Umbilical cord (tissue), 2 donors: Measurements from ENCODE around the gene DENND10. TPM values are rescaled to one million over a fixed set of nuclear protein-coding genes. Genes with fewer than 3 reads are reported as not detected.
A peak's percentile ranks its signal among the peaks of the same experiment; 100 is the strongest.
"Not testable (repeated sequence)": the region's sequence is repeated elsewhere in the genome, so short reads cannot be mapped to it uniquely, and the experiment has no call there.

Experiments used
- DNase-seq: peaks from one replicate; pipeline ENCODE4 v3.0.0-alpha.2; 2015; ENCODE audit warnings: low spot score
- total RNA-seq: library from RNA; depleted of rRNA; stranded (reverse); fragments of >200 nt; gene quantifications from one replicate; pipeline ENCODE4 v1.2.3, GENCODE V29; 2014; ENCODE audit warnings: low replicate concordance; ENCODE audit not compliant: insufficient read depth

The DENND10 gene
- total RNA-seq, 1 donor from 2014 or later = 59.2 TPM

- no peak for DNase-seq
Measured at GRCh38 chr10:119098576-119098975, 5.3 kb upstream of the DENND10 start.

GRCh38 chr10:119100434-119101238, 3.3 kb upstream of the DENND10 start:
- peak; percentile 43 for DNase-seq

GRCh38 chr10:119101366-119102098, 2.4 kb upstream of the DENND10 start:
- no peak for DNase-seq

- no peak for DNase-seq
Measured at GRCh38 chr10:119103241-119103902, 541 bp upstream of the DENND10 start.

- DNase-seq = peak; percentile 21
Measured at GRCh38 chr10:119104654-119105015, 722 bp downstream of the DENND10 start.

GRCh38 chr10:119105155-119105554, 1.2 kb downstream of the DENND10 start:
- DNase-seq = no peak

- DNase-seq = not testable (repeated sequence)
Measured at GRCh38 chr10:119105899-119106298, 2.0 kb downstream of the DENND10 start.

- DNase-seq = not testable (repeated sequence)
Measured at GRCh38 chr10:119107106-119107505, 3.2 kb downstream of the DENND10 start.

- not testable (repeated sequence) for DNase-seq
Measured at GRCh38 chr10:119107771-119108170, 3.9 kb downstream of the DENND10 start.

GRCh38 chr10:119112056-119112455, 8.1 kb downstream of the DENND10 start:
- no peak for DNase-seq

- DNase-seq = peak; percentile 47
Measured at GRCh38 chr10:119113751-119114732, 10.1 kb downstream of the DENND10 start.

- no peak for DNase-seq
Measured at GRCh38 chr10:119115926-119116325, 12.0 kb downstream of the DENND10 start.

- DNase-seq = no peak
Measured at GRCh38 chr10:119116326-119116951, 12.5 kb downstream of the DENND10 start.

GRCh38 chr10:119118231-119118630, 14.3 kb downstream of the DENND10 start:
- DNase-seq = no peak

- no peak for DNase-seq
Measured at GRCh38 chr10:119119400-119119799, 15.5 kb downstream of the DENND10 start.

GRCh38 chr10:119120413-119120867, 16.5 kb downstream of the DENND10 start:
- no peak for DNase-seq

- no peak for DNase-seq
Measured at GRCh38 chr10:119120875-119121274, 17.0 kb downstream of the DENND10 start.

GRCh38 chr10:119125942-119126341, 22.0 kb downstream of the DENND10 start:
- no peak for DNase-seq

GRCh38 chr10:119129721-119130120, 25.8 kb downstream of the DENND10 start:
- no peak for DNase-seq

GRCh38 chr10:119131512-119132240, 27.8 kb downstream of the DENND10 start:
- no peak for DNase-seq
